ENCODE results near the gene SLC25A25.
A peak's percentile ranks its signal among the peaks of the same experiment; 100 is the strongest.
"Not testable (repeated sequence)": the region's sequence is repeated elsewhere in the genome, so short reads cannot be mapped to it uniquely, and the experiment has no call there.

The SLC25A25 gene

GRCh38 chr9:128127990-128128835 is 60.2 kb downstream of the SLC25A25 start:
- DNase-seq, result peak; percentile 82

- DNase-seq, result no peak
These were observed 61.0 kb downstream of the SLC25A25 start for GRCh38 chr9:128128836-128129590.

- DNase-seq, result not testable (repeated sequence)
These were observed 62.1 kb downstream of the SLC25A25 start for GRCh38 chr9:128129976-128130590.

GRCh38 chr9:128130651-128131050 is 62.6 kb downstream of the SLC25A25 start:
- DNase-seq, result not testable (repeated sequence)

GRCh38 chr9:128131346-128131745 is 63.3 kb downstream of the SLC25A25 start:
- DNase-seq, result not testable (repeated sequence)

- not testable (repeated sequence) for DNase-seq
These were observed 64.1 kb downstream of the SLC25A25 start for GRCh38 chr9:128132139-128132538.

GRCh38 chr9:128135561-128135960 is 67.5 kb downstream of the SLC25A25 start:
- not testable (repeated sequence) for DNase-seq

- DNase-seq, result no peak
These were observed 69.1 kb downstream of the SLC25A25 start for GRCh38 chr9:128136816-128137793.

GRCh38 chr9:128138001-128138400 is 70.0 kb downstream of the SLC25A25 start:
- DNase-seq, result no peak

- no peak for DNase-seq
These were observed 71.6 kb downstream of the SLC25A25 start for GRCh38 chr9:128139621-128140020.

- DNase-seq, result no peak
These were observed 73.6 kb downstream of the SLC25A25 start for GRCh38 chr9:128141604-128142003.

- DNase-seq, result no peak
These were observed 74.0 kb downstream of the SLC25A25 start for GRCh38 chr9:128142061-128142460.

- DNase-seq, result no peak
These were observed 74.6 kb downstream of the SLC25A25 start for GRCh38 chr9:128142596-128142995.

- no peak for DNase-seq
These were observed 75.7 kb downstream of the SLC25A25 start for GRCh38 chr9:128143525-128144238.

- no peak for DNase-seq
These were observed 76.5 kb downstream of the SLC25A25 start for GRCh38 chr9:128144239-128145181.

GRCh38 chr9:128145536-128145935 is 77.5 kb downstream of the SLC25A25 start:
- DNase-seq, result no peak

- no peak for DNase-seq
These were observed 77.9 kb downstream of the SLC25A25 start for GRCh38 chr9:128145951-128146351.

GRCh38 chr9:128146591-128147120 is 78.6 kb downstream of the SLC25A25 start:
- DNase-seq, result no peak

- DNase-seq, result no peak
These were observed 80.5 kb downstream of the SLC25A25 start for GRCh38 chr9:128148509-128149000.
